Measurements from ENCODE around the gene ERN1.

DNA sequence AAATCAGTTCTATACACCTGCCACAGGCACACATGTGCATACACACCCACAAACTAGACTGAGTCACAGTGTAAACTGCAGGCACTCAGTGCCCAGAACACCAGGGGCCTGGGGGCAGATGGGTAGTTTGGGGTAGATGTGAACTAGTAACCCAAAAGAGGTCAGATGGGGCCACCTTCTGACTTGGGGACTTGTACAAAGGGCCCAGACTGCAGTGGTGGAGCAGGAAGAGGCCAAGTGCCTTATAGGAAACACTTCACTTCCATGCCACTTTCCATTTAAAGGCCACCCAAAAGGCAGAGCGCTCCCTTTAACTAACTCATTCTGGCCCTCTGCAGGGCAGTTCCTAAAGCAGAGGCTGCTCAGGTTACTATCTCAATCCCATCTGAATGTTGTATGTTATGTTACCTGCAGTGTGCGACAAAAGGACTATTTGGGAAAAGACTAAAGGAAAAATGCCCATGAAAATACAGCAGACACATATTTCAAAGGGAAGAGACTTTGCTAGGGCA lies 27.8 kb upstream of the ERN1 start:
- TF ChIP-seq, protein P1, sequence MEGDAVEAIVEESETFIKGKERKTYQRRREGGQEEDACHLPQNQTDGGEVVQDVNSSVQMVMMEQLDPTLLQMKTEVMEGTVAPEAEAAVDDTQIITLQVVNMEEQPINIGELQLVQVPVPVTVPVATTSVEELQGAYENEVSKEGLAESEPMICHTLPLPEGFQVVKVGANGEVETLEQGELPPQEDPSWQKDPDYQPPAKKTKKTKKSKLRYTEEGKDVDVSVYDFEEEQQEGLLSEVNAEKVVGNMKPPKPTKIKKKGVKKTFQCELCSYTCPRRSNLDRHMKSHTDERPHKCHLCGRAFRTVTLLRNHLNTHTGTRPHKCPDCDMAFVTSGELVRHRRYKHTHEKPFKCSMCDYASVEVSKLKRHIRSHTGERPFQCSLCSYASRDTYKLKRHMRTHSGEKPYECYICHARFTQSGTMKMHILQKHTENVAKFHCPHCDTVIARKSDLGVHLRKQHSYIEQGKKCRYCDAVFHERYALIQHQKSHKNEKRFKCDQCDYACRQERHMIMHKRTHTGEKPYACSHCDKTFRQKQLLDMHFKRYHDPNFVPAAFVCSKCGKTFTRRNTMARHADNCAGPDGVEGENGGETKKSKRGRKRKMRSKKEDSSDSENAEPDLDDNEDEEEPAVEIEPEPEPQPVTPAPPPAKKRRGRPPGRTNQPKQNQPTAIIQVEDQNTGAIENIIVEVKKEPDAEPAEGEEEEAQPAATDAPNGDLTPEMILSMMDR (conservative IDR thresholded peaks at IDR 0.05), result no peak
- no peak for TF ChIP-seq ZFX (IDR thresholded peaks at IDR 0.05)
